A549 (cell line): Measurements from ENCODE around the gene GZMH.

Experiments
- CTCF ChIP-seq: fragments of >200 bp; sonication (Bioruptor Twin); formaldehyde crosslinking; IDR thresholded peaks from 3 replicates; pipeline ENCODE4 v1.5.1; 2016
- EP300 ChIP-seq, 2 experiments: fragments of >200 bp; sonication (Bioruptor Twin); formaldehyde crosslinking; IDR thresholded peaks; 2 replicates in 1 of 2; 3 replicates in 1 of 2; pipeline ENCODE4 v1.6.1; 2016 to 2017
- JUNB ChIP-seq: fragments of >200 bp; sonication (Bioruptor Twin); formaldehyde crosslinking; IDR thresholded peaks from 2 replicates; pipeline ENCODE4 v1.6.1; 2016
- POLR2A ChIP-seq: IDR thresholded peaks from 2 replicates; pipeline ENCODE4 v1.6.1; 2012; ENCODE audit warnings: mild to moderate bottlenecking, low read length

- TF ChIP-seq EP300 (IDR thresholded peaks at IDR 0.05) (no peak), CTCF (no peak), JUNB (no peak), POLR2A (no peak)
These were observed 22.9 kb upstream of the GZMH start for GRCh38 chr14:24632336-24632735.
